HCT116 (cell line): ENCODE data around the gene TMEFF2. TPM values are rescaled to one million over a fixed set of nuclear protein-coding genes. Genes with fewer than 3 reads are reported as not detected.

ENCODE experiments used
- ATAC-seq: fragments of 200-7000 bp; cut with Tn5 transposase; 2 replicates; pipeline ENCODE4 v1.9.1; 2020; ENCODE audit warnings: mild to moderate bottlenecking, moderate library complexity
- BruUV-seq: library from RNA; stranded (reverse); fragments of 400-500 nt; replicated peaks from 2 replicates; lab custom pipeline; 2021; lab: Mats Ljungman, UMichigan
- CTCF ChIA-PET: fragments of 300-600 bp; sonication (Branson Sonifier 250); formaldehyde crosslinking; loops from one replicate; lab custom pipeline; 2021; ENCODE audit warnings: antibody characterized with exemption; lab: Charles Lee
- POLR2A ChIA-PET: fragments of 300-600, 350-600 bp; sonication (Branson Sonifier 250); formaldehyde crosslinking; loops from one replicate; lab custom pipeline; 2021; ENCODE audit warnings: antibody characterized with exemption; lab: Charles Lee
- RAD21 ChIA-PET, 2 experiments: fragments of 300-600 bp; sonication (Branson Sonifier 250); formaldehyde crosslinking; loops; one replicate each; lab custom pipeline; 2023; ENCODE audit warnings: low total read pairs in 2 of 2; ENCODE audit not compliant: uncharacterized antibody in 2 of 2, unreplicated experiment in 2 of 2, low non-redundant PET in 1 of 2; lab: Charles Lee
- DNase-seq: peaks from one replicate; pipeline ENCODE4 v3.0.0-alpha.2; 2010; ENCODE audit warnings: low read depth, low spot score
- H2AFZ ChIP-seq: fragments of 200-600 bp; shearing (Covaris generic), sonication (generic); 2 replicates; pipeline ENCODE4 v1.6.1; 2017; ENCODE audit warnings: low read depth, mixed run types, mixed read lengths, antibody characterized with exemption, low read length; ENCODE audit not compliant: poor library complexity, severe bottlenecking
- H3K27ac ChIP-seq: 2 replicates; pipeline ENCODE4 v1.5.1; 2012; ENCODE audit warnings: low read depth, low read length
- H3K27me3 ChIP-seq: fragments of 200-600 bp; sonication (generic); 2 replicates; pipeline ENCODE4 v1.6.1; 2016; ENCODE audit warnings: mixed run types, low read length, mixed read lengths; ENCODE audit not compliant: insufficient read depth
- H3K36me3 ChIP-seq, 2 experiments: fragments of 200-500 bp in 1 of 2; fragments of 200-600 bp in 1 of 2; sonication (Bioruptor generic) in 1 of 2; sonication (generic) in 1 of 2; 2 replicates each; pipeline versions ENCODE4 v1.5.1 to v1.6.1; 2014 to 2016; ENCODE audit warnings: low read length in 2 of 2, inconsistent platforms in 1 of 2, mixed read lengths in 1 of 2, mixed run types in 1 of 2; ENCODE audit not compliant: insufficient read depth in 2 of 2, control insufficient read depth in 1 of 2
- H3K4me1 ChIP-seq, 2 experiments: fragments of 200-600 bp in 1 of 2; sonication (generic) in 1 of 2; 2 replicates each; pipeline versions ENCODE4 v1.5.1 to v1.6.1; 2012 to 2017; ENCODE audit warnings: low read length in 2 of 2, inconsistent platforms in 1 of 2, mild to moderate bottlenecking in 1 of 2, mixed read lengths in 1 of 2, mixed run types in 1 of 2, moderate library complexity in 1 of 2; ENCODE audit not compliant: insufficient read depth in 2 of 2, control insufficient read depth in 1 of 2
- H3K4me2 ChIP-seq: fragments of 200-600 bp; sonication (generic); 2 replicates; pipeline ENCODE4 v1.6.1; 2017; ENCODE audit warnings: mixed run types, low read length, mixed read lengths
- H3K4me3 ChIP-seq, 2 experiments: fragments of 200-600 bp in 1 of 2; sonication (generic) in 1 of 2; replicated peaks in 1 of 2; 2 replicates each; pipeline ENCODE4 v1.5.1; 2011 to 2016; ENCODE audit warnings: low read length in 2 of 2, control low read depth in 1 of 2, low read depth in 1 of 2, mild to moderate bottlenecking in 1 of 2, mixed read lengths in 1 of 2, mixed run types in 1 of 2
- H3K79me2 ChIP-seq: fragments of 200-600 bp; sonication (generic); 2 replicates; pipeline ENCODE4 v1.6.1; 2017; ENCODE audit warnings: mild to moderate bottlenecking, mixed run types, low read length, moderate library complexity, mixed read lengths; ENCODE audit not compliant: insufficient read depth
- H3K9ac ChIP-seq: fragments of 200-600 bp; sonication (generic); 2 replicates; pipeline ENCODE4 v1.6.1; 2016; ENCODE audit warnings: low read length, mixed read lengths
- H3K9me2 ChIP-seq: fragments of 200-600 bp; sonication (generic), shearing (Covaris generic); 2 replicates; pipeline ENCODE4 v1.6.1; 2017; ENCODE audit warnings: mixed run types, mild to moderate bottlenecking, moderate library complexity; ENCODE audit not compliant: insufficient read depth
- H3K9me3 ChIP-seq, 2 experiments: fragments of 200-500 bp in 1 of 2; fragments of 200-600 bp in 1 of 2; sonication (Bioruptor generic) in 1 of 2; sonication (generic) in 1 of 2; 2 replicates each; pipeline ENCODE4 v1.6.1; 2014 to 2017; ENCODE audit warnings: low read length in 2 of 2, mixed read lengths in 2 of 2, inconsistent platforms in 1 of 2, low read depth in 1 of 2, mild to moderate bottlenecking in 1 of 2, mixed run types in 1 of 2, moderate library complexity in 1 of 2; ENCODE audit not compliant: control insufficient read depth in 1 of 2, insufficient read depth in 1 of 2
- H4K20me1 ChIP-seq: fragments of 200-600 bp; sonication (generic), shearing (Covaris generic); 2 replicates; pipeline ENCODE4 v1.6.1; 2017; ENCODE audit warnings: mixed run types, mild to moderate bottlenecking, moderate library complexity; ENCODE audit not compliant: insufficient read depth
- CTCF ChIP-seq, 3 experiments: fragments of 200-600 bp in 1 of 3; sonication (generic) in 1 of 3; IDR thresholded peaks in 2 of 3; conservative IDR thresholded peaks in 1 of 3; 2 replicates each; pipeline ENCODE4 v1.5.1; 2012 to 2017; ENCODE audit warnings: low read depth in 2 of 3, low read length in 2 of 3, antibody characterized with exemption in 1 of 3, borderline replicate concordance in 1 of 3, control low read depth in 1 of 3, mild to moderate bottlenecking in 1 of 3, mixed read lengths in 1 of 3, mixed run types in 1 of 3, moderate library complexity in 1 of 3; ENCODE audit not compliant: insufficient read depth in 1 of 3
- EGR1 ChIP-seq: IDR thresholded peaks from 2 replicates; pipeline ENCODE4 v1.6.1; 2012; ENCODE audit warnings: low read depth
- ELF1 ChIP-seq: IDR thresholded peaks from 2 replicates; pipeline ENCODE4 v1.6.1; 2012; ENCODE audit warnings: low read depth, borderline replicate concordance
- EZH2 ChIP-seq: fragments of 200-600 bp; sonication (generic); IDR thresholded peaks from 2 replicates; pipeline ENCODE4 v1.6.1; 2017; ENCODE audit warnings: antibody characterized with exemption, mixed run types
- JUND ChIP-seq: IDR thresholded peaks from 2 replicates; pipeline ENCODE4 v1.6.1; 2012
- POLR2AphosphoS5 ChIP-seq: IDR thresholded peaks from 2 replicates; pipeline ENCODE4 v1.6.1; 2011; ENCODE audit warnings: mild to moderate bottlenecking, low read depth, low read length, moderate library complexity
- RAD21 ChIP-seq: IDR thresholded peaks from 2 replicates; pipeline ENCODE4 v1.6.1; 2012; ENCODE audit warnings: low read depth, mild to moderate bottlenecking
- REST ChIP-seq: IDR thresholded peaks from 2 replicates; pipeline ENCODE4 v1.6.1; 2012; ENCODE audit warnings: low read depth
- SIN3A ChIP-seq: IDR thresholded peaks from 2 replicates; pipeline ENCODE4 v1.6.1; 2012; ENCODE audit warnings: low read depth
- SP1 ChIP-seq: IDR thresholded peaks from 2 replicates; pipeline ENCODE4 v1.6.1; 2012; ENCODE audit warnings: low read depth
- TCF7L2 ChIP-seq: IDR thresholded peaks from 2 replicates; pipeline ENCODE4 v1.7.0; 2011; ENCODE audit warnings: borderline replicate concordance, inconsistent platforms; ENCODE audit not compliant: insufficient read depth, insufficient read length; ENCODE audit errors: extremely low read depth
- ZNF274 ChIP-seq: fragments of 200-500 bp; sonication (Bioruptor generic); IDR thresholded peaks from 2 replicates; pipeline ENCODE4 v1.6.1; 2014; ENCODE audit warnings: mild to moderate bottlenecking, low read depth, low read length, inconsistent platforms
- intact Hi-C: fragments of 100-400 bp; cut with micrococcal nuclease; formaldehyde crosslinking; loops from 2 replicates; pipeline ENCODE4 v1.10.0; 2022
- total RNA-seq: library from RNA; stranded (reverse); gene quantifications from one replicate; pipeline ENCODE4 v1.2.1, GENCODE V29; 2021; ENCODE audit not compliant: unreplicated experiment

The TMEFF2 gene
- total RNA-seq, 1 experiment from 2014 or later = not detected

GRCh38 chr2:192195548-192196418 lies 1.1 kb upstream of the TMEFF2 start:
- Histone ChIP-seq H3K4me2 (peak overlapping the region; percentile 65), H3K27ac (no peak overlapping the region), H3K36me3 (no peaks in the 10 kb centered on the region), H3K4me3 (peak overlapping the region; percentile 43 to 48), H3K27me3 (no peaks in the 10 kb centered on the region), H3K9me2 (no peaks in the 10 kb centered on the region), H3K9ac (no peak overlapping the region), H4K20me1 (no peaks in the 10 kb centered on the region), H3K9me3 (no peaks in the 10 kb centered on the region), H3K79me2 (no peaks in the 10 kb centered on the region), H2AFZ (no peak overlapping the region), H3K4me1 (no peaks in the 10 kb centered on the region)
- intact Hi-C loops = no loop called here
- DNase-seq (no peak), ATAC-seq (peak; percentile 64)
- RAD21 ChIA-PET = no interaction called here
- TF ChIP-seq CTCF (IDR thresholded peaks at IDR 0.05 in 2 of 3, conservative IDR thresholded peaks at IDR 0.05 in 1 of 3; ENCODE audit: borderline replicate concordance in 1 of 3, insufficient read depth in 1 of 3, low read depth in 2 of 3, low read length in 2 of 3) = no peak
- no peak for TF ChIP-seq TCF7L2
- no peak for TF ChIP-seq EZH2
- no TSS peak for BruUV-seq
- POLR2A ChIA-PET = no interaction called here
- CTCF ChIA-PET = no interaction called here

- H3K27ac ChIP-seq = no peak overlapping the region
- no peaks in the 10 kb centered on the region for H3K27me3 ChIP-seq
- no peaks in the 10 kb centered on the region for H3K36me3 ChIP-seq
- no peaks in the 10 kb centered on the region for H3K9me2 ChIP-seq
- H3K4me3 ChIP-seq = no peak overlapping the region
- DNase-seq (no peak), ATAC-seq (no peak)
- no peak overlapping the region for H3K4me2 ChIP-seq
- ChIA-PET RAD21 (no interaction called here), CTCF (no interaction called here), POLR2A (no interaction called here)
- no TSS peak for BruUV-seq
- H3K9me3 ChIP-seq = no peaks in the 10 kb centered on the region
- no peaks in the 10 kb centered on the region for H3K79me2 ChIP-seq
- TF ChIP-seq EGR1 = no peak
- no peak for TF ChIP-seq ZNF274
- TF ChIP-seq JUND = no peak
- no peak for TF ChIP-seq ELF1
- TF ChIP-seq REST = no peak
- TF ChIP-seq POLR2AphosphoS5 = no peak
- no peak for TF ChIP-seq SP1
- no peak for TF ChIP-seq TCF7L2
- TF ChIP-seq SIN3A = no peak
- no peak for TF ChIP-seq RAD21
- no peak overlapping the region for H2AFZ ChIP-seq
- H3K4me1 ChIP-seq = no peaks in the 10 kb centered on the region
- H3K9ac ChIP-seq = no peak overlapping the region
- intact Hi-C loops = loop anchor here (5.0 kb wide), 3 partner anchors 93 to 1388 kb away; no protein-coding TSS in a partner anchor
- no peaks in the 10 kb centered on the region for H4K20me1 ChIP-seq
These were observed 368 bp downstream of the TMEFF2 start for GRCh38 chr2:192194265-192194865.
